Measurements from ENCODE around the gene FAM199X. TPM values are rescaled to one million over a fixed set of nuclear protein-coding genes. Genes with fewer than 3 reads are reported as not detected.
"Not testable (repeated sequence)": the region's sequence is repeated elsewhere in the genome, so short reads cannot be mapped to it uniquely, and the experiment has no call there.

Gene FAM199X
- total RNA-seq, 2 experiments from 2014 or later = 6.9 to 8.0 TPM

DNA sequence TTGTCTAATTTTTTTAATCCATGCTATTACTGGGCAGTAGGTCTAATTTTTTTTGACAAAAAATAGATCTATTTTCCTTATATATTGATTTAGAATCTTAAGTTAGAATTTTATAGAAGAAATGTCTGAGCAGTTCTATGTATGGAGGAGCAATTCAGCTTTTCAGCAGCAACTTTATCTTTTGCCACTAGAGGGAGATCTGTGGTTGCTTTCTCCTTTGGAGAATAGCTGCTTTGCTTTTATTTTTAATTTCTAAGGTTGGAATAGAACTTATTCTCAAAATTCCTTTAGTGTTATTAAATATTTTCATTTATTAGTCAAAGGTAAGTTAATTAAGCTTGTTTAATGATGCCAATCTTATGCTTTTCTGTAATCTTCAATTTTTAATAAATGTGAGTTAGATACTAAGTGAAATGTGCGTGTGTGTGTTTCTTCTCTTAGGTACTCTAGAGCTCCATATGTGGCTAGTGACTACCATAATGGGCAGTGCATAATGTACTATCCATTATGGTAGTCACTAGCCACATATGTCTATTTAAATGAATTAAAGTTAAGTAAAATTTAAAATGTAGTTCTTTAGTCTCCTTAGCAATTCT is 29.3 kb downstream of the FAM199X start:
- TF ChIP-seq, protein P1, sequence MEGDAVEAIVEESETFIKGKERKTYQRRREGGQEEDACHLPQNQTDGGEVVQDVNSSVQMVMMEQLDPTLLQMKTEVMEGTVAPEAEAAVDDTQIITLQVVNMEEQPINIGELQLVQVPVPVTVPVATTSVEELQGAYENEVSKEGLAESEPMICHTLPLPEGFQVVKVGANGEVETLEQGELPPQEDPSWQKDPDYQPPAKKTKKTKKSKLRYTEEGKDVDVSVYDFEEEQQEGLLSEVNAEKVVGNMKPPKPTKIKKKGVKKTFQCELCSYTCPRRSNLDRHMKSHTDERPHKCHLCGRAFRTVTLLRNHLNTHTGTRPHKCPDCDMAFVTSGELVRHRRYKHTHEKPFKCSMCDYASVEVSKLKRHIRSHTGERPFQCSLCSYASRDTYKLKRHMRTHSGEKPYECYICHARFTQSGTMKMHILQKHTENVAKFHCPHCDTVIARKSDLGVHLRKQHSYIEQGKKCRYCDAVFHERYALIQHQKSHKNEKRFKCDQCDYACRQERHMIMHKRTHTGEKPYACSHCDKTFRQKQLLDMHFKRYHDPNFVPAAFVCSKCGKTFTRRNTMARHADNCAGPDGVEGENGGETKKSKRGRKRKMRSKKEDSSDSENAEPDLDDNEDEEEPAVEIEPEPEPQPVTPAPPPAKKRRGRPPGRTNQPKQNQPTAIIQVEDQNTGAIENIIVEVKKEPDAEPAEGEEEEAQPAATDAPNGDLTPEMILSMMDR (IDR thresholded peaks at IDR 0.05) = peak; percentile 37
- Mint-ChIP-seq H3K4me3 (no peak overlapping the region), H3K36me3 (ENCODE audit: low read depth) (no peaks in the 10 kb centered on the region), H3K4me1 (ENCODE audit: low read depth) (peaks cover 10% of the 10 kb centered on the region), H3K9me3 (no peaks in the 10 kb centered on the region), H3K27me3 (no peaks in the 10 kb centered on the region), H3K27ac (no peak overlapping the region)
- ATAC-seq = no peak
- POLR2A ChIA-PET = no interaction called here
- intact Hi-C loops (cut with micrococcal nuclease) = loop anchor here (5.0 kb wide), 1 partner anchor 77 kb away; no protein-coding TSS in a partner anchor
- CTCF ChIA-PET = interaction anchor here (0.6 to 3.2 kb wide), 14 partner anchors 10 to 277 kb away, joined by 3 to 14 read pairs (median 4); partner anchors contain the start of gene FAM199X
- peak; percentile 2 for DNase-seq

DNA sequence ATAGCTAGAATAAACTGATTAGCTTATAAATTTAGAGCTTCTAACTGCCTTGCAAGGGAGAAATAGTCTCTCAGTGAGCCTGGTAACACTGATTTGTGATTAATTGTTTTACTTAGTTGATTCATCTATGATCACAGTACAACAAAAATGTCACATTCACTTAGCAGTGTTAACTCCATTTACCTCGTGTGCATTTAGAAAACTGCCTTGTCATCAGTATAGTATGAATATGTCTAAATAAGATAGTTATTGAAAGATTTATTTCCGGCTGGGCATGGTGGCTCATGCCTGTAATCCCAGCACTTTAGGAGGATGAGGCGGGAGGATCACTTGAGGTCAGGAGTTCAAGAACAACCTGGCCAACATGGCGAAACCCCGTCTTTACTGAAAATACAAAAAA is 39.3 kb downstream of the FAM199X start:
- POLR2A ChIA-PET = no interaction called here
- no peak for DNase-seq
- intact Hi-C loops (cut with micrococcal nuclease) = no loop called here
- Mint-ChIP-seq H3K27ac (no peak overlapping the region), H3K27me3 (no peaks in the 10 kb centered on the region), H3K4me3 (no peak overlapping the region), H3K4me1 (ENCODE audit: low read depth) (no peaks in the 10 kb centered on the region), H3K9me3 (no peaks in the 10 kb centered on the region), H3K36me3 (ENCODE audit: low read depth) (no peaks in the 10 kb centered on the region)
- no peak for ATAC-seq
- TF ChIP-seq, protein P1 (IDR thresholded peaks at IDR 0.05) = no peak
- CTCF ChIA-PET = interaction anchor here (1.1 to 1.3 kb wide), 2 partner anchors 10 to 65 kb away, joined by 3 read pairs; no protein-coding TSS in a partner anchor

DNA sequence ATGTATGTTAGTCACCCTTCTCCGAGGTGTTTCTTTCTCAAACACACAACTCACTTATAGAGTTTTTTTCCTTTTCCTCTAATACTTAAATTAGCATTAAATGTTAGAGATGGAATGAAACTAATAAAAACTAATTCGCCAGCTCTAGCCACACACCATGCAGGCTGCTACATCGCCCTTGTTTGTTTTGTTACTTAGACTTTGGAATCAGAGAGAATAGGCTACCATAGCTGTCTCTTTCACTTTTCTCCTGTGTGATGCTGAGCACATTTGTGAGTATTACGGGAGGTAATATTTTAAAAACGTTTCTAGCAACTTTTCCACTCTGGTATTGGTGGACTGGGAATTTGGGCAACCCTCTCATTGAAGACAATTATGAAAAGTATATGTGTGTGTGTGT is 44.9 kb downstream of the FAM199X start:
- H3K36me3 Mint-ChIP-seq (ENCODE audit: low read depth) = no peaks in the 10 kb centered on the region
- CTCF ChIA-PET = no interaction called here
- peaks cover 2% of the 10 kb centered on the region for H3K27me3 Mint-ChIP-seq
- intact Hi-C loops (cut with micrococcal nuclease) = no loop called here
- H3K9me3 Mint-ChIP-seq = no peaks in the 10 kb centered on the region
- H3K4me1 Mint-ChIP-seq (ENCODE audit: low read depth) = no peaks in the 10 kb centered on the region
- POLR2A ChIA-PET = no interaction called here
- no peak for DNase-seq
- TF ChIP-seq, protein P1 (IDR thresholded peaks at IDR 0.05) = no peak
- no peak overlapping the region for H3K4me3 Mint-ChIP-seq
- H3K27ac Mint-ChIP-seq = no peak overlapping the region
- ATAC-seq = no peak

DNA sequence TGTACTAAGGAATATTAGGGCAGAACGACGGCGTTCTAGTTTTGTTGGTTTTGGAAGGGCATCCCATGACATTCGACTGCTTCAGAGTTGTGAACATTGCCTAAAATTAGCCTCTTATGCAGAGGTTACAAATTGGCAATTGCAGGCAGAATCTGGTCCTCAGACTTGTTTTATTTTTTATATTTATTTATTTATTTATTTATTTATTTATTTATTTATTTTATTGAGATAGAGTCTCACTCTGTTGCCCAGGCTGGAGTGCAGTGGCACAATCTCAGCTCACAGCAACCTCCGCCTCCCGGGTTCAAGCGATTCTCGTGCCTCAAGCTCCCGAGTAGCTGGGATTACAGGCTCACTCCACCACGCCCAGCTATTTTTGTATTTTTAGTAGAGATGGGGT is 63.8 kb downstream of the FAM199X start:
- DNase-seq; H3K27ac Mint-ChIP-seq; H3K27me3 Mint-ChIP-seq; H3K36me3 Mint-ChIP-seq (ENCODE audit: low read depth); H3K4me3 Mint-ChIP-seq; POLR2A ChIA-PET; ATAC-seq; H3K4me1 Mint-ChIP-seq (ENCODE audit: low read depth); CTCF ChIA-PET; intact Hi-C loops (cut with micrococcal nuclease); H3K9me3 Mint-ChIP-seq: not testable (repeated sequence)

Other genes starting within 250 kb of the FAM199X start
- 1 to 10 TPM; 6.7 to 7.2 TPM for gene TMSB15B, start 203.8 kb upstream of the FAM199X start, total RNA-seq
- gene H2BW1, start 152.7 kb upstream of the FAM199X start, total RNA-seq = not detected
- not detected for gene H2BW2, start 126.5 kb upstream of the FAM199X start, total RNA-seq
- 1 to 10 TPM; 2.0 to 3.9 TPM for gene TMSB15C, start 90.2 kb upstream of the FAM199X start, total RNA-seq
- gene ZCCHC18, start 53.9 kb upstream of the FAM199X start, total RNA-seq = 1 to 10 TPM; 1.5 to 2.6 TPM
- gene SLC25A53, start 9.4 kb upstream of the FAM199X start, total RNA-seq = 1 to 10 TPM; 4.4 to 4.7 TPM
- gene ESX1, start 88.5 kb downstream of the FAM199X start, total RNA-seq = not detected